Amniotic epithelial cell (primary cell): Measurements from ENCODE around the gene MAP4K2.

Source experiments
- DNase-seq: peaks from one replicate; pipeline ENCODE4 v3.0.0-alpha.2; 2010; ENCODE audit warnings: low read depth

The MAP4K2 gene

GRCh38 chr11:64791781-64792291, 11.2 kb downstream of the MAP4K2 start:
- no peak for DNase-seq

GRCh38 chr11:64790205-64791095, 12.6 kb downstream of the MAP4K2 start:
- DNase-seq = no peak

GRCh38 chr11:64789331-64790204, 13.4 kb downstream of the MAP4K2 start:
- DNase-seq = no peak

GRCh38 chr11:64788321-64789215, 14.4 kb downstream of the MAP4K2 start:
- DNase-seq = no peak

- peak; percentile 48 for DNase-seq
Measured at GRCh38 chr11:64787526-64788320, 15.3 kb downstream of the MAP4K2 start.

- DNase-seq = no peak
Measured at GRCh38 chr11:64786308-64786707, 16.7 kb downstream of the MAP4K2 start.

- no peak for DNase-seq
Measured at GRCh38 chr11:64784813-64785581, 18.0 kb downstream of the MAP4K2 start.

- DNase-seq = peak; percentile 99
Measured at GRCh38 chr11:64778473-64779298, 24.3 kb downstream of the MAP4K2 start, which contains the start of gene SF1. Gene SF1, minus strand, starts transcription at chr11:64778542. Its CDS starts 150 bp downstream, at chr11:64778392.

- DNase-seq = no peak
Measured at GRCh38 chr11:64778223-64778472, 24.9 kb downstream of the MAP4K2 start.

- peak; percentile 80 for DNase-seq
Measured at GRCh38 chr11:64777449-64778222, 25.4 kb downstream of the MAP4K2 start.

- DNase-seq = no peak
Measured at GRCh38 chr11:64776875-64777274, 26.1 kb downstream of the MAP4K2 start.

GRCh38 chr11:64776425-64776824, 26.6 kb downstream of the MAP4K2 start:
- DNase-seq = no peak

- DNase-seq = no peak
Measured at GRCh38 chr11:64774144-64774543, 28.9 kb downstream of the MAP4K2 start.

GRCh38 chr11:64772303-64773018, 30.6 kb downstream of the MAP4K2 start:
- DNase-seq = no peak

- DNase-seq = no peak
Measured at GRCh38 chr11:64771861-64772260, 31.2 kb downstream of the MAP4K2 start.

GRCh38 chr11:64770120-64770519, 32.9 kb downstream of the MAP4K2 start:
- DNase-seq = no peak

- no peak for DNase-seq
Measured at GRCh38 chr11:64769283-64769682, 33.7 kb downstream of the MAP4K2 start.

- no peak for DNase-seq
Measured at GRCh38 chr11:64768300-64768694, 34.7 kb downstream of the MAP4K2 start.
